ENCODE measurements around the gene SLC29A3.

The SLC29A3 gene

DNA sequence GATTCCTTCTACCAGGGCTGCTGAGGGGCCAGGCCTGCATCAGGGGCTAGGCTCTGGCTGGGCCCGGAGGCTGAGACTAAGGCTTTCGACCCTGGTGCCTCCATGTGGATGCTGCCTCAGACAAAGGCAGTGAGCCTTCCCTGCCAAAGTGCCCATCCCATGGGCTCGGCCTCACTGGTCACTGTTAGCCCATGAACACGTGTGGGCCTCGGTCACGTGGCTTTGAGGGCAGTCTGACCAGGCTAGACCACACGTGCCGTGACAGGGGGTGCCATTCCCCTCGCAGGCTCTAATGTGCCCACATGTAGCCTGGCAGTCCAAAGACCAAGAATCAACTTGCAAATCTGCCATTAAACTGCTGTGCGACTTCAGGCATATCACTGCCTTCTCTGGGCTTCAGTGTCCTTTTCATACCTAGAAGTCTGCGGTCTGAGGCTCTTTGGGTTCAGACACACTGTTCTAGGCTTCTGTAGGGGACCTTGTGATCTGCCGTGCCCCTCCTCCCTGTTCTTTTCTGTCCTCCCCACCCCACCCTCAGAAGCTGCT lies 17.6 kb upstream of the SLC29A3 start:
- no peak for DNase-seq (ENCODE audit: low read depth)

- no peak for DNase-seq (ENCODE audit: low read depth)
Observed at GRCh38 chr10:71302451-71302850, 16.6 kb upstream of the SLC29A3 start.

DNA sequence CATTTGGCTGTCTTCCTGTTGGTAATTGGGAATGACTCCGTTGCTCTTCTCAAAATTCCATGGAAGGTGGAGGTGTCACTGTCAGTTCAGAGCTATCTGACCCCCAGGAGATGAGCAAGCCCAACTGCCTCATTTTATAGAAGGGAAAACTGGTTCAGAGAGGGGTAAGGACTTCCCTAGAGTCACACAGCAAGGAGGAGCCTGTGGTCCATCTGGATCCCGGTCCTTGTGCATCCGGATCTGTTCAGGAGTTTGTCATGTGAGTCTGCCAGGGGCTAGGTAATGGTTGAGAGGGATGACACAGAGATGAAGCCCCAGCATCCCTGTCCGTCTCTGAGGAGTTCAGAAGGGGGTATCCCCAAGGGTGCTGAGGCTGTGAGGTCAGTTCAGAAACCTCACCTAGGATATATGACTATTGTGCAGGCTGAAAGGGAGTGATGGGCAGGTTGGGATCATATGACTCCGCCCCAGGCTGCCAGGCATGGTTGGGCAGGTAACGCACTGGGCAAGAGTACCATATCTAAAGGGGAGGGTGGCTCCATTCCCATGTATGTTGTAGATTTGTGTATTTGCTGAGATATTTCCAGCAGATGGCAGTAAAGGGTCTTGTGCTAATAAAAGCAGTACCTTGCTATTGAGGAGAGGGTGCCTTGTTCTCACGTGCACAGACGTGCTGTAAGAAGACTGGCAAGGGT lies 16.0 kb upstream of the SLC29A3 start:
- peak; percentile 19 for DNase-seq (ENCODE audit: low read depth)

GRCh38 chr10:71303569-71303907 lies 15.5 kb upstream of the SLC29A3 start:
- DNase-seq (ENCODE audit: low read depth): no peak

- DNase-seq (ENCODE audit: low read depth): no peak
Observed at GRCh38 chr10:71304914-71305313, 14.1 kb upstream of the SLC29A3 start.

GRCh38 chr10:71306979-71307378 lies 12.1 kb upstream of the SLC29A3 start:
- no peak for DNase-seq (ENCODE audit: low read depth)

DNA sequence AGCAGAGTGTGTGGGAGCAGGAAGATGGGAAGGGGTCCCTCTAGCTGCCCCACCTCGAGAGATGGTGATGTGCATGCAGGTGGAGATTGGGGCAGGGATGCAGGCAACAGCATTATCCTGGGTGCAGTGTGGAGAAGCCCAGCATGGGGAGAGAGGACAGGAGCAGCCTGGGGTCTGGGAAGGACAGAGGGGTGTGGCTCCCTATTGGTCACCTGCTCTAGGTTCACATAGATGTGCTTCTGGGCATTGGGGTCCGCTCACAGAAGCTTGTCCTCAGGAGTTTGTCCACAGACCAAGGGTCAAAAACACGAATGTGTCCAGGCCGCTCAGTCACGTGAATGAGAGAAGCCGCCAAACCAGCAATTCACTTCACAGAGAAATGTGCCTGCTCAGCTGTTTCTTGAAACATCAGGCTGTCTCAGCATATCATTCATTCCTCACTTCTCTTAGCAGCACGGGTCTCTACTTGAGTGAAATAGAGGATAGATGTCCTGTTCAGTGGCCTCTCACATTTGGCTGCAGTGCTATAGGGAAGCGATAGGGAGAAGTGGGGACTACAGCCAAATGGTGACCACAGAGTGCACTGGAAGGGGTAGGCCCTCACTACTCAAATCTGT lies 11.5 kb upstream of the SLC29A3 start:
- no peak for DNase-seq (ENCODE audit: low read depth)

- no peak for DNase-seq (ENCODE audit: low read depth)
Observed at GRCh38 chr10:71308244-71308643, 10.8 kb upstream of the SLC29A3 start.

GRCh38 chr10:71308985-71309384 lies 10.1 kb upstream of the SLC29A3 start:
- no peak for DNase-seq (ENCODE audit: low read depth)

GRCh38 chr10:71309919-71310318 lies 9.1 kb upstream of the SLC29A3 start:
- DNase-seq (ENCODE audit: low read depth): no peak

DNA sequence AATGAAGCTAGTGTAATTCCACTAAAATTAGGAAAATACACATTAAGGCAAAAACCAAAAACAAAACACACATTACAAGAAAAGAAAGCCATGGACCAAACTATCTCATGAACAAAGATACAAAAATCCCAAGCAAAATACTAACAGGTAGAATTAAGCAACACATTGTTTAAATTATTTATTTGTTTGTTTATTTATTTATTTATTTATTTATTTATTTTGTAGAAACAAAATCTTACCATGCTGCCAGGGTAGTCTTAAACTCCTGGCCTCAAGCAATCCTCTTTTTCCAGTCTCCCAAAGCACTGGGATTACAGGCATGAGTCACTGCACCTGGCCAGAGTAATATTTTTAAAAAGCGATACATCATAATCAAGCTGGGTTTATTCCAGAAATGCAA lies 6.8 kb upstream of the SLC29A3 start:
- no peak for DNase-seq (ENCODE audit: low read depth)

DNA sequence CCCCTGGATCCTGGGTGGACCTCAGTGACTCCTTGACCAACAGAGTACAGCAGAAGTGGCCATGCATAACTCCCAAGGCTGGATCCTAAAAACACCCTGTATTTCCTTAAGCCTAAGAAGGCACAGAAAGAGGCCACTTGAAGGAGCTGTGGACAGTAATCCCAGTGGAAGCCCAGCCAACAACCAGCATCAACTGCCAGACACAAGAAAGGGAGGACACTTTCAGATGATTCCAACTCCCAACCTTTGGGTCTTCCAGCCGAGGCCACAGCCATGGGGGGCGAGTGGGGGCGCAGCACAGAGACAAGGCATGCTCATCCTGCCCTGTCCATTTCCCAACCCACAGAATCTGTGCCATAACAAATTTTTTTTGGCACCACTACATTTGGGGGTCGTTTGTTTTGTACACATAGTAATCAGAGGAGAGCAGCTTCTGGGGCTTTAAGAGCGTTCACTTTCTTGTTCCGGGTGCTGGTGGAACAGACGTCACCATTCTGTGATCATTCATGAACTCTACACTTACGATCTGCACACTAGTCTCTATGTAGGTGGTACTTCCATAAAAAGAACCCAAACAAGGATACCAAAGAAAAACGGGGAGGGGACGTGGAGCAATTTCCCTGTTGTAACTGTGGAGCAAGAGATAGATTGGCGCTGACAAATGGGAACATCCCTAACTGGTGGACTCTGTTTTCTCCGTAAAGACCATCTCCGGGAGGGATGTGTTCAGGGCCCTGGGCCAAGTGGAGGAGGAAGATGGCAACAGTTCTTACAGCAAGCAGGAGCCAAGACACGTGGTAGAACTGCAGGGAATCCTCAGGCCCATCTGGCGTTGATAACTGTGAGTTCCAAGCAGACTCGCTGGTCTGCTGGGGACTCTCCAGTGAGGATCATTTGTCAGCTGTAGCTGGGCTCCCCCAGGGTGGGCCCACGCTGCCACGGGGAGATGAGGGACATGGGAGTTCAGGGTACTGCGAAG lies 6.0 kb upstream of the SLC29A3 start:
- DNase-seq (ENCODE audit: low read depth): no peak

- DNase-seq (ENCODE audit: low read depth): no peak
Observed at GRCh38 chr10:71314028-71314693, 4.9 kb upstream of the SLC29A3 start.

DNA sequence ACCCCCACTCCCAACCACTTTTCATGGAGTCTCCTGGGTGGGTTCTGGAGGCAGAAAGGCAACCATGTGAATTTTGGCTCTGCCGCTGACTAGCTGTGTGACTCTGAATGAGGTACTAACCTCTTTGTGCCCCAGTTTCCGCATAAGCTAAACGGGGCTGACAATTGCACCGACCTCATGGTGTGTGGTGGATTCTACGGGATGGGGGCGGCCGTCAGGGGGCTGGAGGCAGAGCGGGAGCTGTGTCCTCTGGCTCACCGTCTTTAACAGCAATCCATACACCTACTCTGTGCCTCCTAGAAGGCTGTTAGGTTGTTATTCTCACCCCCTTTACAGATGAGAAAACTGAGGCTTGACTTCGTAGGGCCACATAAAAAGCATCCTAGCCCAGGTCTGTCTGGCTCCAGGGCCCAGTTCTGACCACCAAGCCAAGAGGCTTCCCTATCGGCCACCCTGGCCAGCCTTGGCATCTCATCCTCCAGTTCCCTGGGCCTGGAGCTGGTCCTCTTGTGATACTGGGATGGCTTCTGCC lies 4.3 kb upstream of the SLC29A3 start:
- no peak for DNase-seq (ENCODE audit: low read depth)

GRCh38 chr10:71316056-71316785 lies 2.8 kb upstream of the SLC29A3 start:
- DNase-seq (ENCODE audit: low read depth): no peak

DNA sequence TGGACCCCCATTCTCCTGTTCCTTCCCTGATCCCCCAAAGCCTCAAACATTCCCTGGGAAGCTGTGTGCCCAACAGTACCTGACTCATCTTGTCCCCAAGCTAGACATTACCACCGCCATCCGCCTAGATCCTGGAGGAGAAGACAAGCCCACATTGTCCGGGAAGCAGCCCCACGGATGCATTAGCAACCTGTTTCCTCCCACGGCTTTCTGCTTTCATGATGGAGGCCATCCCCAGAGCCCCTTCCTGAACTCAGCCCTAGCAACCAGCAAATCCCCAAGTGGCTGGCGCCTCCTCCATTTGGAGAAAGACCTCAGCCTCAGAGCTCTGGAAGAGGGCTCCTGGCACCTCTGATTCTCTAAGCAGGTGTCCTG lies 2.3 kb upstream of the SLC29A3 start:
- no peak for DNase-seq (ENCODE audit: low read depth)

DNA sequence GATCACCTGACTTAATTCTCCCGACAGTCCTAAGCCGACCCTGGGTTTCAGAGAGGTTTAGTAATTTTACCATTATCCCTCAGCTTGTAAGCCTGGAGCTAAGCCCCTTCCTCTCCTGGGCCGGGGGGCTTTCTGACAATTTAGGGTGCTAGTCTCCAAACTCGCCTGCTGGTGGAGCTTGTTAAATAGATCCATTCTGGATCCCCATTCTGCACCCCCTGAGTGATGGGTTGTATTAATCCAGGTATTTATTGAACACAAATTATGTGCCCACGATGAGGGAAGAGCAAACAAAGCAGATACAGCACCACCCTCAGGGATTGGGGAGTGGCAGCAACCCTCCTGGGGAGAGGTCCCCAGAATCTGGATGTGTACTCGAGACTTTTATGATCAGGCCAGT lies 1.3 kb upstream of the SLC29A3 start:
- DNase-seq (ENCODE audit: low read depth): no peak

GRCh38 chr10:71319800-71320392 lies 837 bp downstream of the SLC29A3 start:
- no peak for DNase-seq (ENCODE audit: low read depth)

DNA sequence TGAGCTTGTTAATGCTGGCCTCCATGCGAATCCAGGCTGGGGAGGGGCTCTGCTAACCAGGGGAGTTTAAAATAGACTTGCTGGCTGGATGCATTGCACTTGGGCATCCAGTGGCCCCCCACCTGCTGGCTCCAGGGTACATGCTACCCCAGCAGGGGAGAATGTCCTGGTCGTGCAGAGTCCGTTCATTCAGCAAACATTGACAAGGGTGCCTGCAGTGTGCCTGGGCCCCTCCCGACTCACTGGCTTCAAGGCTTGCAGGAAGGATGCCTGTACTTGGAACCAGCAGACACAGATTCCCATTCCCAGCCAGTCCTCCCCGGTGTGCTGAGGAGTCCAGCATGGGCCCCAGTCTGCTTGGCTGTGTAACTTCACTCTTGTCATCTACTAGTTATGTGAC lies 1.5 kb downstream of the SLC29A3 start:
- no peak for DNase-seq (ENCODE audit: low read depth)

DNA sequence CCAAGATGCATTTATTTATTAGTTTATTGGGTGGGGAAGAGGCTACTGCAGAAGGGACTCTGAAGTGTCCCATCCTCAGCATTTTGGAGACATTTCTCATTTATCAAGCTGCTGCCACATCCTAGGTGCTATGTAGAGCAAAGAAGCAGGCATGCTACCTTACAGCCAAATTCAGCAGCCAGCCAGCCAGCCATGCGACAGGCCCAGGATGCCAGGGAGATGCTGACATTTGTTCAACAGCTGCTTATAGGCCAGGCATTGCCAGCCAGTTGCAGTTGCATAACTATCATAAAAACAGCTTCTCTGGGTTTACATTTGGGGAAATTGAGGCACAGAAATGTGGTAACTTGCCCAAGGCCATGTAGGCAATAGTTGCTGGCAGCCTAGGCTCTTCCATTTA lies 2.3 kb downstream of the SLC29A3 start:
- DNase-seq (ENCODE audit: low read depth): no peak

DNA sequence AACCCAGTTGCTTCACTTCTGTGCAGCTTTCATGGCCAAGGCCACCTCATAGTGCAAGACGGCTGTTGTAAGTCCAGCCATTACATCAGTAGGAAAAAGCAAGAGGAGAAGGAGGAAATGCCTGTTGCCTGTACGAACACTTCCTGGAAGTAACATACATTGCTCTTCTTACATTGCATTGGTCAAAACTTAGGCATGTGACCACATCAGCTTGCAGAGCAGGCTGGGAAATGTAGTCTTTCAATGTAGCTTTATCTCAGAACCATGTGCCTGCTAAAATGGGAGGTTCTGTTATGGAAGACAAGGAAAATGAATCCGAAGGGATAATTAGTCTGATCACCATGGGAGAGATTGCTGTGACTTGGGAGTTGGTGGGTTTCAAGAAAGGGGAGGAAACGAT lies 4.3 kb downstream of the SLC29A3 start:
- no peak for DNase-seq (ENCODE audit: low read depth)

Measured in non-pigmented ciliary epithelial cell (primary cell).